Measurements from ENCODE around the gene BCO1.

The BCO1 gene

DNA sequence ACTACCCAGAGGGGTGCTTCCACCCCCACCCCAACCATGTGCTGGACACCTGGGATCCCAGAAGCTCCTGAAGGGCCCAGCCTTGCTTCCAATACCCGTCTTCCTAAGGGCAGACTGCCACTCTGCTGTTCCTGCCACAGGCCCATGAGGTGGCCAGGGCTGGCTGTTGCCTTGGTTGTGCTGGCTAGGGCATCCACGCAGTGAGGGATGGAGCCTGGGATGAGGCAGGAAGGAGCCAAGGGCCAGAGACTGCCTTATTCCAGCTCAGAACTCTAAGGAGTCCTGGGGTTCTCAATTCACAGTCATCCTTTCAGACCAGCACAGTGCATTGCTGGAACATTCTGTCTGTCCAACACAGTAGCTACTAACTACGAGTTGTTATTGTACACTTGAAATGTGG lies 37.8 kb downstream of the BCO1 start:
- no peak for DNase-seq

DNA sequence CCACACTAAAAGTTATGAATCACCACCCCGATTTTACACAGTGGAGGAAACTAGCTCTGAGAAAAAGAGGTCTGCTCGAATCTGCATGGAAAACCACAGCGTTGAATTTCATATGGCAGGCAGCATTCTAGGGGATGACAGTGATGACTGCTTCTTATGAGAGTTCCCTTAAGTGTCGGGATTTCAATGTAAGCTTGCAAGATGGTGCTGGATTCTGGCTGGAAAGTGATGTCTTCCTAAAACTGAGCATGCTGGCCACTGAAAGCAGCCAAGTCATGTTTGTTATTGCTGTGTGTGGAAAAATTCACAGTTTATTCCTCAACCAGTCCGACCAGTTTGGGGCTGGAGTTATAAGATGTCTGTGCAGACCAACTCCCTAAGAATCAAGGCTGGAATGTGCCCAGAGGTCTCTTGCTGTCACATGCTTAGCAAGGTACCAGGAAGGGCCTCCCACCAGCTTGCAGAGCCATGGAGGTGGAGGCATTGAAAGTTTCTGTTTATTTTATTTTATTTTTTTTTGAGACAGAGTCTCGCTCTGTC lies 39.1 kb downstream of the BCO1 start:
- no peak for DNase-seq

DNA sequence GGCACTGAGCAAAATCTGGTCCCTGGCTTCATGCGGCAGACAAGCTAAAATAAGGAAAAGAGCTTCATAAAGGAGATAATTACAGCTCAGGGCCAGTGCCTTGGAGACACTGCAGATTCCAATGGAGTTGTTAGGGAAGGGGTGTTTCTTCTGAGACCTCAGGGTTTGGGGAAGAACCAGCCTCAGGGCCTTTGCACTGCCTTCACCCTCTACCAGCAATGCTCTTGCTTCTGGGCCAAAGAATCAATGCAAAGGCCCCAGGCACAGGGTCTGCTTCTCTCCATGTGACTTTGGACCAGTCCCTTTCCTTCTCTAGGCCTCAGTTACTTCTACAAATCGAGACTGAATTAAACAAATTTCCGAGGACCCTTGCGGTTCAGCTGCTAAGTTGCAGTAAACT lies 40.0 kb downstream of the BCO1 start:
- no peak for DNase-seq

DNA sequence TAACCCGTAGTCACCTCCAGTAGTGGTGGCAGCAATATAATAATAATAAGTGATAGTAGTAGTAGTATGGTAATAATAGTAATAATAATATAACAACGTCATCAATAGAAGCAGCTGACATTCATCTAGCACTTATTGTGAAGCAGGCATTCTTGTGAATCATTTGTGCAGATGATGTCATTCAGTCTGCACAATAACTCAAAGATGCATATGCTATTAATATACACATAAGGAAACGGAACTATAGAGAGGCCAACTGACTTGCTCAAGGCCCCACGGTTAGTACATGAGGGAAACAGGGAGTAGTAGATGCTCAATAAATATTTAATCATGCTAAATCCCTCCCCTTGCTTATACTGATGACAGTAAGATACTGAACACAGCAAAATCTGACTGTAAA lies 40.9 kb downstream of the BCO1 start:
- DNase-seq: no peak

DNA sequence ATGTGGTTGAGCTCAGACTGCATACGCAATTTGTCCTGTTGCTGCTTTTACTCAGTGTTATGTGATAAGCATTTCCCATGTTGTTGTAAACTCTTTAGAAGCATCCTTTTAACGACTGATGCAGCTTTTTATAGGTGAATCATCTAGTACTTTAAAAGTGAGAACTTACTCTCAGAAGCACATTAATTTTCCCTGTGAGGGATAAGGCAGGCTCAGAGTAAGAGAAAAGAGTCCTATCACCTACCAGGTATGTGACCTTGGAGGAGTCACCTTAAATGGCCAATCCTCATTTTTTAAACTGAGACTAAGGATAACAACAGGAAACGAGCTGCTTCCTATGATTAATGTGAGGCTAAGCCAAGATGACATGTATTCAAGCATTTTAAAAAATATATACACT lies 41.9 kb downstream of the BCO1 start:
- DNase-seq: no peak

DNA sequence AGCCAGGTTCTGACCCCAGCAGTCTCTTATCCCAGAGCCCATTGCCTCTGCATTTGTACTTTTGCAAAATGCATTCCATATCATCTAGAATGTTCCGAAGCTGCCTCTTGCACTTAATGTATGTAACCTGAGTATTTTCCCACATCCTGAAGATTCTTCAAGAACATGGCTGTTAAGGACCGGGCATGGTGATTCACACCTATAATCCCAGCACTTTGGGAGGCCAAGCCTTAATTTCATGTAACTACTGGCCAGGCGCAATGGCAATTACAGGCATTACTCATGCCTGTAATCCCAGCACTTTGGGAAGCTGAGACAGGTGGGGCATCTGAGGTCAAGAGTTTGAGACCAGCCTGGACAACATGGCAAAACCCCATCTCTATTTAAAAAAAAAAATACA lies 44.6 kb downstream of the BCO1 start:
- no peak for DNase-seq

DNA sequence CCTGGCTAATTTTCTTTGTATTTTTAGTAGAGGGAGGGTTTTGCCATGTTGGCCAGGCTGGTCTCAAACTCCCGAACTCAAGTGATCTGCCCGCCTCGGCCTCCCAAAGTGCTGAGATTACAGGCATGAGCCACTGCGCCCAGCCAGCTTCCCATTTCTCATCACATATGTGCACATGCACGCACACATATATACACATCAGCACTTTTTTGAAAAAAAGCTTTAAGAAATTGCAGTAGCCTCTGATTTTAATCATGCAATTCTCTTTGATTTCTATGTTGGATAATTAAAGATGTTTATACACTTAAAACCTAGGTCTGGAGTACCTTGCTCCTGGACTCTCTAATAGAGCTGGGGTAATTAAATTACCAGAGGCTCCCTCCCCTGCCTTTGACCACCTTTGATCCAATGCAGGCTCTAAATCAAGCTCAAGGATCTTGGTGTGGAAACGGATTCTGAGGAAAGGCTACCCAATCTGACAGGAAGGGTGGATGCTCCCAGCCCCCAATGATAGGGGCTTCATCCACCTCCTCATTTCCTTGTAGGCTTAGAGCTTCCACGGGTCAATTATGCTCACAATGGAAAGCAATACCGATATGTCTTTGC lies 46.6 kb downstream of the BCO1 start:
- no peak for DNase-seq

DNA sequence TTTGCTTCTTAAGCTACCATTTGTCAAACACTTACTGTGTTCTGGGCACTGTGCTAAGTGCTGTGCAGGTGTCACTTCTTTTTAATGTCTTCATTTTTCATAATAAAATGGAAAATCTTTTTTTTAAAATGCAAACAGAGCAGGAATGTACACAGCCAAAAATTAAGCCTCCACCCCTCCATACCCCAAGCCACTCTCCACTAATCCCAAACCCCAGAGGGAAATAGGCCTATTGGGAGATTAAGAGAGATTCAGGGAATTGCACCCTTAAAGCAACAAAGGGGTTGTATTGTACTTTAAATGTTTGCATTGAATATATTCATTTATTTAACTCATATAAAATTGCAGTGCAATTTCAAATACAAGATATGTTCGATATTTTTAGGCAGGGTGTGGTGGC lies 47.7 kb downstream of the BCO1 start:
- DNase-seq: no peak

- no peak for DNase-seq
These were observed 52.6 kb downstream of the BCO1 start for GRCh38 chr16:81291117-81291516.

DNA sequence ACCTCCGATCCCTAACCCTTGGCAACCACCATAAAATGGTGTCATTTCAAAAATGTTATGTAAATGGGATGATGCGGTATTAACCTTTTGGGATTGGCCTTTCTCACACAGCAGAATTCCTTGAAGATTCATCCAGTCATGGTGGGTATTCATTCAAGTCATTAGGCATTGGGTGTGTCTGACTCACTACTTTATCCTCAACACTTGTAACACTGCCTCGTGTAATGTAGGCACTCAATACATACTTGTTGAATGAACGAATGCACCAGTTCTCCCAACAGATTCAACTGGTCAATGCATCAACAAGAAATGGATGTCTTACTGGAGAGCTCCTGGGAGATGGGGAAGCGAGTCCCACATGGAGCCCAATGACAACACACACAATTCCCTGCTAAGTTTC lies 54.4 kb downstream of the BCO1 start:
- no peak for DNase-seq

GRCh38 chr16:81293909-81294802 lies 55.7 kb downstream of the BCO1 start:
- no peak for DNase-seq

DNA sequence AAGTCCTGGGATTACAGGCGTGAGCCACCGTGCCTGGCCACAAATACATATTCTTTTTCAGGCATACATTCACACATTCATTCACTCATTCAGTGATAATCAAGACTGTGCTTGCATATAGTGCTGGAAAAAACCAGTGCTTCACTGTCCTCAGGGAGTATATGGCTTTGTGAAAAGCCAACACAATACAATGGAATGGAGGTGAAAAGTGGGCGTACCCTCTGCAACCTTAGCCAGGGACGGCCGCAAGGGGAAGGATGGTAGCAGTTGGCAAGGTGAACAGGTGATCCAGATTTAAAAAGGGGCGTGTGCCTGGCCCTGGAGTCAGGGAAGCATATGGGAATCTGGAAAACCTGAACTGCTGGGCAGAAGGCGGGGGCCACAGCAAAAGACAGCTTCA lies 58.1 kb downstream of the BCO1 start:
- DNase-seq: no peak

DNA sequence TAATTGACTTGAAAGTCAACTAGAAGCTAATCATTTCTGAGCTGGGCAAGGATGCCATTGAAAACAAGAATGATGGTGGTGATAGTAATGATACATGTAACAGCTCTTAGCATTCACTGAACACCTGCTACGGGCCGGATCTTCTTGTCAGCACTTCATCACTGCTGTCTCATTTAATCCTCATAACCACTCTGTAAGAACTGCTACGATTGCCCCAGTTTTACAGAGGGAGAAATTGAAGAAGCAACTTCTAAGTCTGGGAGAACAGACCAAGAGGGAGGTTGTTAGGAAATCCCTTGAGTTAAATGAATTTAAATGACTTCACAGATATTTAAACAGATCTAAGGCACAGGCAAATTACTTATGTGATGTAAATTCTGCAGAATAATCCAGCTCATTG lies 69.3 kb downstream of the BCO1 start:
- no peak for DNase-seq

GRCh38 chr16:81310045-81310644 lies 71.7 kb downstream of the BCO1 start:
- no peak for DNase-seq

DNA sequence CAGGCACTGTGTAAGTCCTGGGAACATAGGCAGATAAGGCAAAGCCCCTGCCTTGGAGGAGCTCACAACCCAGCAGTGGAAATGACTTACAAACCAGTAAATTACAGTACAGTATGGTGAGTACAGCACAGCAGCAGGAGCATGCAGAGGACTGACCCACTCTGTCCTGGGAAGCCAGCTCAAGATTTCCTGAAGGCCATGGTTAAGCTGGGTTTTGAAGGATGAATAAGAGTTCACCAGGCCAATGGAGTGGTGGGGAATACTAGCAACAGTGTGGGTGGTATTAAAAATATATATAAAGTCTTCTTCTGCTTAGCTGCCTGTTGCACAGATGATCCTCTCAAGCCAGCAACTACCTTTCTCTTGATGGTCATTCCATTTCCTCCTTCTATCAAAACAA lies 73.3 kb downstream of the BCO1 start:
- no peak for DNase-seq

GRCh38 chr16:81313701-81314602 lies 75.5 kb downstream of the BCO1 start:
- no peak for DNase-seq

DNA sequence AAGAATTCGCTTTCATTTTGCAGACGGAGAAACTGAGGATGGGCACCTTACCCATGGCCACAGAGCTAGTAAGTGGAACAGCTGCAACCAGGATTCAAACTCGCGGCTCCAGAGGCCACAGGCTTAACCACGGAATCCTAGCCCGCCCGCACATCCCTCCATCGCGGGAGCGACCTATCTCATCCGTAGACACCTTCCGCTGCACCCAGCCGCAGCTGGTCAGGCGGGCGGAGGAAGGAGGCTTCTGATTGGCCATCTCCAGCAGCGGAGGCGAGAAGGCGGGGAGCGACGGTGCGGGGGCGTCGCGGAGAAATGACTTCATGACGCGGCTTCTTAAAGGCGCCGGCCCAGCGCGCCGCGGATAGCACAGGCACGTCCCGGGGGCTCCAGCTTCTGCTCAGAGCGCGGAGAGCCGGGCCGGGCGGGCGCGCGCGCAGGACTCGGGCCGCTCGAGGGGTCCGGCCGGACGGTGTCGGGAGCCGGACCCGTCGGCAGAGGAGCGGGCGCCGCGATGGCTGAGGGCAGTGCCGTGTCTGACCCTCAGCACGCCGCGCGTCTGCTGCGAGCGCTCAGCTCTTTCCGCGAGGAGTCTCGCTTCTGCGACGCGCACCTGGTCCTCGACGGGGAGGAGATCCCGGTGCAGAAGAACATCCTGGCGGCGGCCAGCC lies 76.2 kb downstream of the BCO1 start, which contains the start of gene GAN:
TSS of gene GAN (plus strand) at position 360 of the 668 bp plus-strand sequence. CDS start at position 512, 152 bp downstream.
- peak; percentile 97 for DNase-seq

DNA sequence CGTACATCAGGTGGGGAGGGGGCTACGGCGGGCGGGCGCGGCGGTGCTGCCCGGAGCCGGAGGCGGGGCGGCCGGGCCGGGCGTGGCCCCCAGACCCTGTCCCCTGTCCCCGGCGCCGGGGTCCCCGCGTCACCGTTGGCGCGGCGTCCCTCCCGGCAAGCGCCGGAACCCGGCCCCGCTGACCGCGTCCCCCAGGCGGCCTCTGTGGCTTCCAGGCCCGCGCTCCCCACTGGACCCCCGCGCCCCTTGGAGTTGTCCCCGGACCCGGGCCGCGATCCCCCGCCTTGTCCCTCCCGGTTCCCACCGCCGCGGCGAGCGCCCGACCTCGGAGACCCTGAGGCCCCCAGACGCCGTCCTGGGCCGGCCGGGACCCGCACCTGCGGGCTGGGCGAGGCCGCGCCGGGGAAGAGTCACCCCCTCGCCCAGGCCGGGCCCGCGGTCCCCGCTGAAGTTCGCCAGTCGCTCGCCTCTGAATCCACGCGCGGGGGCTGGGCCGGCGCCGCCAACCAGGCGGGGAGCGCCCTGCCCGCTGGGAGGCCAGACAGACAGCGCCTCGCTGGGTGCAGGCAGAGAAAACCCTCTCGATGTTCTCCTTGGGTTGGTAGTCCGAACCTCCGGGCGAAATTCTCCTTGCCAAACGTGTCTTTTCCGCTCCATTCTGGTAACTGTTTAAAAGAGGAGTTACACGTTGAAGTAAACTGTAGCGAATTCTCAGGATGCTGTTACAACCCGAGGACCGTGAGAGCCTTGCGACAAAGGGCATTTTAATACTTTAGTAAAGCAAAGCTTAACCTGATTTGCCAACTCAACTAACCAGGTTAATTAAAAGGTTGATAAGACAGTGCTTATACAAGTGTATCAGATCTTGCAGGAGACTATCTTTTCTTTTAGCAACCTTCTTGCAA lies 77.0 kb downstream of the BCO1 start:
- DNase-seq: peak; percentile 56

- DNase-seq: no peak
These were observed 77.6 kb downstream of the BCO1 start for GRCh38 chr16:81316176-81316496.

DNA sequence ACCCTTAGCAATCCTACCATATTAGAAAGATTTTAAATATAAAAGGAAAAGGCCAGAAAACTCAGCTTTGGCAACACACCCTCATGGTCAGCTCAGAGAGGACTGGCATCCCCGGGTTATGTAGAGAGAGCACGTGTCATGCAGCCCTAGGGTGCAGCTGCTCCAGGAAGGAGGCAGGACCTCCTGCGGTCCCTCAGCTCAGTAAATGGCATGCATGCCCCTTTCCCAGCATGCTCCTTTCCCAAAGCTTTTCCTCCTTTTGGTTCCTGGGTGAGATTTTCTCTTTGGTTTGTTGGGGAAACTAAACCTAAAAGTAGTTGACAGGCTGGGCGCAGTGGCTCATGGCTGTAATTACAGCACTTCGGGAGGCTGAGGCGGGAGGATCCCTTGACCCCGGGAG lies 80.2 kb downstream of the BCO1 start:
- DNase-seq: no peak

Measured in left hindlimb (tissue), 1 donor.